H1 (cell line): ENCODE data around the gene SCO2. TPM values are rescaled to one million over a fixed set of nuclear protein-coding genes. Genes with fewer than 3 reads are reported as not detected.

Source experiments
- CTCF ChIA-PET: fragments of 300-600 bp; sonication (Branson Sonifier 250); formaldehyde crosslinking; loops from one replicate; lab custom pipeline; 2021; ENCODE audit not compliant: partially characterized antibody; lab: Charles Lee
- POLR2A ChIA-PET: fragments of 300-600 bp; sonication (Branson Sonifier 250); formaldehyde crosslinking; loops from one replicate; lab custom pipeline; 2021; ENCODE audit warnings: inconsistent platforms; ENCODE audit not compliant: partially characterized antibody; lab: Charles Lee
- DNase-seq, 2 experiments: peaks; one replicate each; pipeline versions ENCODE4 v3.0.0 to v3.0.0-alpha.2; 2010 to 2022; ENCODE audit warnings: low spot score in 2 of 2, low read depth in 1 of 2, mixed read lengths in 1 of 2
- FAIRE-seq: peaks from 2 replicates; lab custom pipeline; 2011; peaks lifted over from hg19 to GRCh38; lab: Jason Lieb, UNC
- H2AFZ ChIP-seq: 2 replicates; pipeline ENCODE4 v1.8.1; 2012; ENCODE audit warnings: low read length, inconsistent platforms
- H2AK5ac ChIP-seq: 2 replicates; pipeline ENCODE4 v1.6.1; 2013; ENCODE audit warnings: low read depth, low read length
- H2BK120ac ChIP-seq: replicated peaks from 2 replicates; pipeline ENCODE3; 2013; ENCODE audit warnings: low read depth, low read length, inconsistent platforms
- H2BK12ac ChIP-seq: 2 replicates; pipeline ENCODE4 v1.6.1; 2013; ENCODE audit warnings: low read depth, low read length
- H2BK15ac ChIP-seq: 2 replicates; pipeline ENCODE4 v1.6.1; 2013; ENCODE audit warnings: low read length
- H2BK20ac ChIP-seq: 2 replicates; pipeline ENCODE4 v1.6.1; 2013; ENCODE audit warnings: low read length
- H2BK5ac ChIP-seq: 2 replicates; pipeline ENCODE4 v1.6.1; 2013; ENCODE audit warnings: low read depth, low read length
- H3K14ac ChIP-seq: 2 replicates; pipeline ENCODE4 v1.6.1; 2013; ENCODE audit warnings: inconsistent platforms; ENCODE audit not compliant: insufficient read length
- H3K18ac ChIP-seq: 2 replicates; pipeline ENCODE4 v1.6.1; 2013; ENCODE audit warnings: low read length; ENCODE audit errors: extremely low read depth
- H3K23ac ChIP-seq: 2 replicates; pipeline ENCODE4 v1.6.1; 2013; ENCODE audit warnings: inconsistent platforms; ENCODE audit not compliant: insufficient read length
- H3K23me2 ChIP-seq: 2 replicates; pipeline ENCODE4 v1.6.1; 2013; ENCODE audit warnings: low read depth, low read length
- H3K27ac ChIP-seq: 2 replicates; pipeline ENCODE4 v1.6.1; 2011; ENCODE audit warnings: low read depth, low read length, inconsistent platforms
- H3K27me3 ChIP-seq, 4 experiments: replicated peaks in 1 of 4; 1 replicate in 1 of 4; 2 replicates in 3 of 4; pipeline versions ENCODE4 v1.6.1 to v1.8.1; 2011 to 2013; ENCODE audit warnings: low read length in 3 of 4, mild to moderate bottlenecking in 3 of 4, inconsistent platforms in 2 of 4, mixed read lengths in 2 of 4, moderate library complexity in 1 of 4; ENCODE audit not compliant: control insufficient read depth in 3 of 4, insufficient read depth in 3 of 4; ENCODE audit errors: extremely low read depth in 1 of 4
- H3K36me3 ChIP-seq, 4 experiments: 2 replicates each; pipeline versions ENCODE4 v1.6.1 to v1.8.1; 2011 to 2013; ENCODE audit warnings: mild to moderate bottlenecking in 4 of 4, low read length in 3 of 4, moderate library complexity in 2 of 4, control low read depth in 1 of 4, inconsistent platforms in 1 of 4; ENCODE audit not compliant: insufficient read depth in 4 of 4, control insufficient read depth in 2 of 4
- H3K4ac ChIP-seq: replicated peaks from 2 replicates; pipeline ENCODE3; 2013; ENCODE audit warnings: low read length, low read depth, mixed read lengths, inconsistent platforms; ENCODE audit not compliant: insufficient read length
- H3K4me1 ChIP-seq, 4 experiments: replicated peaks in 1 of 4; 1 replicate in 1 of 4; 2 replicates in 3 of 4; pipeline versions ENCODE4 v1.6.1 to v1.8.1; 2011 to 2013; ENCODE audit warnings: low read length in 3 of 4, inconsistent platforms in 2 of 4, mixed read lengths in 1 of 4; ENCODE audit not compliant: insufficient read depth in 4 of 4, control insufficient read depth in 3 of 4
- H3K4me2 ChIP-seq, 2 experiments: 2 replicates each; pipeline versions ENCODE4 v1.6.1 to v1.8.1; 2011 to 2013; ENCODE audit warnings: low read depth in 2 of 2, low read length in 2 of 2, control low read depth in 1 of 2, inconsistent platforms in 1 of 2, mild to moderate bottlenecking in 1 of 2; ENCODE audit not compliant: insufficient read depth in 1 of 2
- H3K4me3 ChIP-seq, 4 experiments: fragments of 200-600, 300-600 bp in 1 of 4; sonication (generic), shearing (Covaris generic), sonication (Bioruptor Twin) in 1 of 4; 2 replicates each; pipeline versions ENCODE4 v1.5.1 to v1.8.1; 2011 to 2016; ENCODE audit warnings: low read length in 4 of 4, low read depth in 3 of 4, control low read depth in 2 of 4, inconsistent platforms in 2 of 4, mild to moderate bottlenecking in 2 of 4, mixed read lengths in 1 of 4, moderate library complexity in 1 of 4; ENCODE audit not compliant: insufficient read depth in 2 of 4; ENCODE audit errors: extremely low read depth in 1 of 4
- H3K56ac ChIP-seq: replicated peaks from 2 replicates; pipeline ENCODE3; 2013; ENCODE audit warnings: low read depth, mild to moderate bottlenecking, mixed read lengths, low read length, inconsistent platforms; ENCODE audit not compliant: insufficient read length
- H3K79me1 ChIP-seq: 2 replicates; pipeline ENCODE4 v1.6.1; 2013; ENCODE audit warnings: low read depth, low read length, control low read depth
- H3K79me2 ChIP-seq, 2 experiments: 2 replicates each; pipeline versions ENCODE4 v1.6.1 to v1.8.1; 2012 to 2013; ENCODE audit warnings: low read length in 2 of 2, mild to moderate bottlenecking in 2 of 2, inconsistent platforms in 1 of 2; ENCODE audit not compliant: insufficient read depth in 2 of 2, control insufficient read depth in 1 of 2
- H3K9ac ChIP-seq, 4 experiments: replicated peaks in 1 of 4; 1 replicate in 1 of 4; 2 replicates in 3 of 4; pipeline versions ENCODE4 v1.6.1 to v1.8.1; 2011 to 2013; ENCODE audit warnings: low read depth in 3 of 4, low read length in 3 of 4, control low read depth in 2 of 4, mild to moderate bottlenecking in 2 of 4, moderate library complexity in 2 of 4, inconsistent platforms in 1 of 4; ENCODE audit errors: extremely low read depth in 1 of 4
- H3K9me3 ChIP-seq, 2 experiments: 2 replicates each; pipeline versions ENCODE4 v1.6.1 to v1.8.1; 2012 to 2013; ENCODE audit warnings: mild to moderate bottlenecking in 2 of 2, moderate library complexity in 2 of 2, control low read depth in 1 of 2, inconsistent platforms in 1 of 2, low read depth in 1 of 2, low read length in 1 of 2, mixed read lengths in 1 of 2; ENCODE audit not compliant: insufficient read depth in 2 of 2
- H4K20me1 ChIP-seq, 2 experiments: replicated peaks in 1 of 2; 2 replicates each; pipeline versions ENCODE3 to v1.8.1; 2011 to 2013; ENCODE audit warnings: inconsistent platforms in 2 of 2, low read length in 2 of 2, mild to moderate bottlenecking in 1 of 2; ENCODE audit not compliant: insufficient read depth in 2 of 2, control insufficient read depth in 1 of 2
- H4K5ac ChIP-seq: 2 replicates; pipeline ENCODE4 v1.6.1; 2013; ENCODE audit warnings: low read length, low read depth, mixed read lengths, inconsistent platforms; ENCODE audit not compliant: insufficient read length
- H4K8ac ChIP-seq: 2 replicates; pipeline ENCODE4 v1.8.0; 2013; ENCODE audit warnings: mild to moderate bottlenecking, moderate library complexity, low read length, inconsistent platforms; ENCODE audit not compliant: insufficient read depth; ENCODE audit errors: extremely low read depth
- H4K91ac ChIP-seq: replicated peaks from 2 replicates; pipeline ENCODE3; 2013; ENCODE audit warnings: low read length, mixed read lengths, inconsistent platforms; ENCODE audit not compliant: insufficient read length
- ASH2L ChIP-seq: fragments of 200-600, 300-600 bp; sonication (generic); IDR thresholded peaks from one replicate; pipeline ENCODE4 v1.7.1; 2017; ENCODE audit warnings: low read length
- BCL11A ChIP-seq, 2 experiments: IDR thresholded peaks; one replicate each; pipeline ENCODE4 v1.6.1; 2011; ENCODE audit warnings: low read depth in 2 of 2, low read length in 2 of 2, mild to moderate bottlenecking in 2 of 2
- BRCA1 ChIP-seq: IDR thresholded peaks from 2 replicates; pipeline ENCODE4 v1.6.1; 2012; ENCODE audit warnings: low read depth, low read length, improper control_type of control experiment
- CHD2 ChIP-seq: IDR thresholded peaks from 2 replicates; pipeline ENCODE4 v1.6.1; 2012; ENCODE audit warnings: low read length, improper control_type of control experiment
- CTCF ChIP-seq, 3 experiments: IDR thresholded peaks; 1 replicate in 2 of 3; 2 replicates in 1 of 3; pipeline versions ENCODE4 v1.5.1 to v1.6.1; 2011; ENCODE audit warnings: low read length in 3 of 3, mild to moderate bottlenecking in 3 of 3, inconsistent platforms in 2 of 3, low read depth in 1 of 3, moderate library complexity in 1 of 3; ENCODE audit not compliant: insufficient read depth in 1 of 3; ENCODE audit errors: control extremely low read depth in 1 of 3
- KDM4A ChIP-seq: IDR thresholded peaks from one replicate; pipeline ENCODE4 v1.7.1; 2012; ENCODE audit warnings: low read depth, mild to moderate bottlenecking, moderate library complexity, low read length, inconsistent platforms; ENCODE audit not compliant: severe bottlenecking
- KDM5A ChIP-seq: fragments of 200-600 bp; IDR thresholded peaks from 2 replicates; pipeline ENCODE4 v1.7.1; 2012; ENCODE audit warnings: mild to moderate bottlenecking, low read length, inconsistent platforms, mixed read lengths
- POLR2A ChIP-seq, 2 experiments: IDR thresholded peaks; 1 replicate in 1 of 2; 2 replicates in 1 of 2; pipeline ENCODE4 v1.6.1; 2011; ENCODE audit warnings: low read depth in 2 of 2, low read length in 2 of 2, mild to moderate bottlenecking in 2 of 2; ENCODE audit errors: control extremely low read depth in 1 of 2
- POU5F1 ChIP-seq: IDR thresholded peaks from 2 replicates; pipeline ENCODE4 v1.6.1; 2011; ENCODE audit warnings: low read depth, mild to moderate bottlenecking, low read length, moderate library complexity
- SIX5 ChIP-seq: IDR thresholded peaks from 2 replicates; pipeline ENCODE4 v1.6.1; 2011; ENCODE audit warnings: mild to moderate bottlenecking, low read depth, low read length
- YY1 ChIP-seq: IDR thresholded peaks from 2 replicates; pipeline ENCODE4 v1.6.1; 2011; ENCODE audit warnings: low read depth, mild to moderate bottlenecking, low read length
- WGBS, 2 experiments: shearing (Covaris generic) in 1 of 2; methylation state at CpG; one replicate each; pipeline versions ENCODE4 v1.1.6 to v1.1.7; 2013 to 2015; ENCODE audit warnings: low lambda C conversion rate in 2 of 2, mixed read lengths in 2 of 2, inconsistent platforms in 1 of 2, low coverage in 1 of 2, missing lambda C conversion rate in 1 of 2; ENCODE audit not compliant: insufficient replicate concordance in 2 of 2, insufficient coverage in 1 of 2, insufficient read length in 1 of 2; ENCODE audit errors: extremely low coverage in 1 of 2, missing lambda C conversion rate in 1 of 2; 5-methylcytosine and 5-hydroxymethylcytosine counted together
- polyA plus RNA-seq, 7 experiments: library from polyadenylated mRNA; depleted of rRNA in 3 of 7; stranded (reverse) in 5 of 7; unstranded in 2 of 7; fragments of >200 nt in 5 of 7; fragments of 200-250 nt in 2 of 7; gene quantifications; 1 replicate in 5 of 7; 2 replicates in 1 of 7; 4 replicates in 1 of 7; pipeline versions ENCODE4 v1.2.1 to v1.2.3, GENCODE V29; 2011 to 2013; ENCODE audit warnings: missing spikeins in 2 of 7, mixed read lengths in 2 of 7
- total RNA-seq: library from RNA; stranded (reverse); fragmentation: NEBNext Ultra II Directional; extraction: Animal tissue kit (Norgen Biotek cat#: 25700); gene quantifications from 2 replicates; pipeline ENCODE4 v1.2.1, GENCODE V29; 2021

Gene SCO2
- total and polyA plus RNA-seq, 2 of the 8 experiments (the other 6 are each of a cell fraction or from before 2014, with no cell fraction given), result 2.0 TPM; not detected in 1

- Histone ChIP-seq H3K23me2 (no peaks in the 10 kb centered on the region), H4K5ac (no peak overlapping the region), H3K4me1 (no peaks in the 10 kb centered on the region), H3K9ac (no peak overlapping the region), H3K23ac (no peak overlapping the region), H3K27me3 (no peaks in the 10 kb centered on the region)
- POLR2A ChIA-PET, result interaction anchor here (0.7 to 0.9 kb wide), 2 partner anchors 9 to 54 kb away, joined by 3 read pairs; no protein-coding TSS in a partner anchor
- TF ChIP-seq KDM4A, result no peak
- TF ChIP-seq POU5F1, result no peak
- TF ChIP-seq POLR2A (IDR thresholded peaks at IDR 0.05; ENCODE audit: control extremely low read depth in 1 of 2, low read depth in 2 of 2, low read length in 2 of 2), result no peak
- TF ChIP-seq YY1, result no peak
- TF ChIP-seq CHD2, result no peak
- TF ChIP-seq ASH2L, result no peak
- TF ChIP-seq SIX5, result no peak
- no peak for TF ChIP-seq BCL11A (IDR thresholded peaks at IDR 0.05; ENCODE audit: low read depth in 2 of 2, low read length in 2 of 2)
- TF ChIP-seq CTCF (IDR thresholded peaks at IDR 0.05; ENCODE audit: control extremely low read depth in 1 of 3, insufficient read depth in 1 of 3, low read depth in 1 of 3, low read length in 3 of 3), result no peak
- no peak for TF ChIP-seq BRCA1
- TF ChIP-seq KDM5A, result no peak
- TF ChIP-seq, all 59 proteins: peak for 0
- Histone ChIP-seq H3K79me1 (peaks cover 10% of the 10 kb centered on the region; the same call in 1 of the 2 replicates), H3K18ac (no peak overlapping the region), H3K4ac (no peak overlapping the region), H2BK120ac (no peak overlapping the region), H4K20me1 (peaks cover 9 to 15% of the 10 kb centered on the region in 2 experiments), H3K4me2 (no peak overlapping the region), H2AFZ (no peak overlapping the region), H2BK5ac (no peak overlapping the region), H3K4me3 (no peak overlapping the region), H3K27ac (no peak overlapping the region), H4K8ac (no peak overlapping the region), H3K36me3 (peaks cover 0 to 12% (median 10%) of the 10 kb centered on the region in 4 experiments; a peak in 5 of 8 replicates), H3K56ac (no peak overlapping the region), H2BK15ac (no peak overlapping the region), H3K9me3 (no peaks in the 10 kb centered on the region), H2BK20ac (no peak overlapping the region), H2BK12ac (no peak overlapping the region), H3K14ac (no peak overlapping the region), H2AK5ac (no peak overlapping the region), H4K91ac (no peak overlapping the region), H3K79me2 (peaks cover 10 to 23% of the 10 kb centered on the region in 2 experiments)
- CTCF ChIA-PET, result interaction anchor here (0.6 to 1.0 kb wide), 4 partner anchors 8 to 73 kb away, joined by 3 to 4 read pairs (median 3); partner anchors contain the start of gene SCO2
- FAIRE-seq (no peak), DNase-seq (no peak)
- WGBS, 2 experiments, result 89% methylated on average over 16 of the region's 20 CpGs; no CpG with 5 or more reads in 1 of the 2 experiments
Measured at GRCh38 chr22:50517495-50518260, 7.7 kb downstream of the SCO2 start.
